Endometrium (tissue), 2 donors: ENCODE measurements around the gene DSCAM.

ENCODE experiments used
- FAIRE-seq: peaks from 2 replicates; lab custom pipeline; 2012; peaks lifted over from hg19 to GRCh38; lab: Jason Lieb, UNC
- donor health status: control.
- donor health status: control.

The DSCAM gene

GRCh38 chr21:40615505-40616376 is 231.2 kb downstream of the DSCAM start:
- FAIRE-seq: no peak

GRCh38 chr21:40613546-40614030 is 233.4 kb downstream of the DSCAM start:
- no peak for FAIRE-seq

DNA sequence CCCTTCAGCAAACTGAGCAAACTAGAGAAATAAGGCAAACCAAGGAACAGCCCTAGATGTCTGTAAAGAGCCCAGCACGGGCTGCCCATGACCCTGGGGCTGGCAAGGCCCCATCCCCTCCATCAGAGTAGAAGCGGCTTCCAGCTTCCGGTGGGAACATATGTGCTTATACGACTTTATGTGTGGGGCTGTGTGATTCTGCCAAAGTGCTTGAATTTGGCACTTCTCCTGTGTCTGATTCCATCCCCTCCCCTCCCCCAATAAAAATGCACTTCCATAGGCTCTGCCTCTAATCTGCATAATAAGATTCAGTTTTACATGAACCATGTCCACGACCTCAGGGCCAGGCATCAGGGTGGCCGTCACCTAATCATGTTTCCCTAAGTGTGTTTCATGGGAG is 236.6 kb downstream of the DSCAM start:
- FAIRE-seq: no peak

- no peak for FAIRE-seq
Measured at GRCh38 chr21:40606341-40606740, 240.6 kb downstream of the DSCAM start.

GRCh38 chr21:40605094-40605493 is 241.9 kb downstream of the DSCAM start:
- FAIRE-seq: no peak

DNA sequence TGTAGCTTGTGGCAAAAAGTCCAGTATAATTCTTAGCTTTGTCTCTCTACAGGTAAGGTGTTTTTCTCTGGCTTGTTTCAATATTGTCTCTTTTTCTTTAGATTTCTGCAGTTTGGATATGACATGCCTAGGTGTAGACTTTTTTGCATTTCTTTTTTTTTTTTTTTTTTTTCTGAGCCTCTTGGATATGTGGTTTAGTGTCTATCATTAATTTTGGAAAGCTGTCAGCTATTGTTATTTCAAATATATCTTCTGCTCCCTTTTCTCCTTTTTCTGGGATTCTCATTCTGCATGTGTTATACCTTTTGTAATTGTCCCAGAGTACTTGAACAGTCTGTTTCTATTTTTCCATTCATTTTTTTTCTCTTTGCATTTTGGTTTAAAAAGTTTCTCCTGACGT is 243.2 kb downstream of the DSCAM start:
- FAIRE-seq: no peak

- no peak for FAIRE-seq
Measured at GRCh38 chr21:40602080-40602479, 244.9 kb downstream of the DSCAM start.

DNA sequence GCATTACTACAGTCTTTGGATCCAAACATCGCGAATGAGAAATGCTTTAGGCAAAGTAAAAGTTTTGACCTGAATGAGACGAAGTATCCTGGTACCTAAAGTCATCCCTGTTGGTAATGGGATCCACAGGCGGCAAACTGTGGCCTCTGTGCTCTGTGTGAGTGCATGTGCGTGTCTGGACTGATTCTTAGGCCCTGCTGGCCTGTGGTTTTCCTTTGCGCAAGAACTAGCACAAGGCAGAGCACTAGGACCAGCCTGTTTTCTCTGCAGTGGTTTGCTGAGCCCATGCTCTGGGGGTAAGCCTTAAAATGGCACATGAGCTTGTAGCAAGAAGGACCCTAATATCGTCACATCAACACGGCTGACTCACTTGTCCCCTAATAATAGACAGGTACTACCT is 251.2 kb downstream of the DSCAM start:
- FAIRE-seq: no peak

- FAIRE-seq: no peak
Measured at GRCh38 chr21:40587736-40588346, 259.1 kb downstream of the DSCAM start.

DNA sequence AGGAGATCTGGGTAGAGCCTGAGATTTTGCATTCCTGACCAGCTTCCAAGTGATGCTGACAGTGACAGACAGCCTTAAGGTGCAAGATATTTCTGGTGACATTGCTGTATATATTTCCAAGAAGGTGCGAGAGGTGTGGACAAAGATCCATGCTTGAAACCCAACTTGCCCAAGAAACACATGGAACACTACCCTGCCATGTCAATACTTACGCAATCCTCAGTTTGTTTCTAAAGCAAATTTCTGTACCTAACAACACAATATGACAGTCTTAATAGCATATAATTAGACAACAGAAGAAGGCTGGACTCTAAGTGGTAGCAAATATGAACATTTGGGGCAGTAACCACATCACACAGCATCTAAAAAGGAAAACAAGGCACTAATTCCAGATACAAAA is 260.4 kb downstream of the DSCAM start:
- FAIRE-seq: no peak

GRCh38 chr21:40577285-40578043 is 269.5 kb downstream of the DSCAM start:
- no peak for FAIRE-seq

DNA sequence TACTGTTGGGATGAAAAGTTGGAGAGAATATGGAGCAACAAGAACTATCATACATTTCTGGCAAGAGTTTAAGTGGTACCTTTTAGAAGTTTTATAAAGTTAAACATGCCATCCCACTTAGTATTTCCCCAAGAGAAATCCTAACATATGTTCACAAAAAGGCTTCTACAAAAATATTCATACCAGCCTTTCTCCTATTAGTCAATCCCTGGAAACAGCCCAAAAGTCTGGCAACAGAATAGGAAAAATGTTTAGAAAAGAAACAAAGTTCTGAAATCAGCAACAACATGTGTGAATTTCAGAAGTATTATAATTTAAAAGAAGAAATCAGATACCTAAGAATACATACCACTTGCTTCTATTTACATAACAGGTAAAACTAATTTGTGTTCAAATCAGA is 271.0 kb downstream of the DSCAM start:
- no peak for FAIRE-seq

DNA sequence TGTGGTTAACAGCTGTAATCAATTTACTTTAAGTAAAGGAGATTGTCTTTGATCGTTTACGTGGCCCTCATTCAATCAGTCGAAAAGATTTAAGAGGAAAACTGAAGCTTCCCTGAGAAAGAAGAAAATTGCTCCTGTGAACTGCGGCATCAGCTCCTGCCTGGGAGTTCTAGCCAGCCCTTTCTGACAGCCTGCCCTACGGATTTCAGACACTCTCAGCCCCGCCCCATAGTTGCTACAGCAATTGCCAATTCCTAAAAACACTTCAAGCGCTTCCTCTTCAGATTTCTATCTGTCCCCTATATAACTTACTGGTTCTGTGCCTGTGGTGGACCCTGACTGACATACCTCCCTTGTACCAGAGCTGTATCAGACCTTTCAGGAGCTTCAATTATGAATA is 277.6 kb downstream of the DSCAM start:
- no peak for FAIRE-seq

DNA sequence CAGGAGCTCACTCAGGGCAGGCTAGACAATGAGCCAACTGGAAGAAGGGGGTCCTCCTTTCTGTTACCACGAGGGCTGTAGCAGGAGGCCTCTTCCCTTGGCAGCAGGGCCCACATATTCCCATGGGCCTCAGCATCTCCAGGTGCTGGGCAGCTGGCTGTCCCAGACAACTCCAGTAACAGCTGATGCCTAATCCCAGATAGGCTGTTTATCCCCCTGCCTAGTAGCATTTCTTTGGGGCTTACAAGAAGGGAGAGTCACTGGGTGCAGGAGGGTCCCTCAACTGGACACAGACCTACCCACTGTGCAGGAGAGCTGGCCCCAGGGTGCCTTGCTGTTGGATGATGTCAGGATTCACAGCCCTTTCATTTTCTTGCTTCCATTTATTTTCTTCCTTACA is 278.2 kb downstream of the DSCAM start:
- FAIRE-seq: no peak

- FAIRE-seq: no peak
Measured at GRCh38 chr21:40567501-40567900, 279.5 kb downstream of the DSCAM start.

DNA sequence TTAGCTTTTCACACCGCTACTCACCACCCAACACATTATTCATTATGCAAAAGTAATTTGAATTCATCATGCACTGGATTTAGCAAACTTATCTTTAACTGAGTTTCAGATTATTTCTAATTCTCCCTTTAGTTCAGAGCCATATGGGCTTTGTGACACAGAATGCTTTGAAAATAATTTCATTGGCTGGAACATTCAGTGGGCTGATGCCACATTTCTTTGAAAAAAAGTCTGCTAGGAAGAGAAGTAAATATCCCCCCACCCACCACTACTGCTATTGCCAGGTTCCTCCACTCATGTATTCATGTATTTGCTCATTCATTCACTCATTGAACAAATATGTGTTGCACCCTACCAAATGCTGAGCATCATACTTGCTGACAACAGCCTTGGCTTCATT is 280.5 kb downstream of the DSCAM start:
- no peak for FAIRE-seq

GRCh38 chr21:40564318-40564717 is 282.6 kb downstream of the DSCAM start:
- no peak for FAIRE-seq

- FAIRE-seq: no peak
Measured at GRCh38 chr21:40563900-40564299, 283.1 kb downstream of the DSCAM start.

- FAIRE-seq: no peak
Measured at GRCh38 chr21:40562242-40563002, 284.5 kb downstream of the DSCAM start.

- no peak for FAIRE-seq
Measured at GRCh38 chr21:40556442-40556968, 290.5 kb downstream of the DSCAM start.

DNA sequence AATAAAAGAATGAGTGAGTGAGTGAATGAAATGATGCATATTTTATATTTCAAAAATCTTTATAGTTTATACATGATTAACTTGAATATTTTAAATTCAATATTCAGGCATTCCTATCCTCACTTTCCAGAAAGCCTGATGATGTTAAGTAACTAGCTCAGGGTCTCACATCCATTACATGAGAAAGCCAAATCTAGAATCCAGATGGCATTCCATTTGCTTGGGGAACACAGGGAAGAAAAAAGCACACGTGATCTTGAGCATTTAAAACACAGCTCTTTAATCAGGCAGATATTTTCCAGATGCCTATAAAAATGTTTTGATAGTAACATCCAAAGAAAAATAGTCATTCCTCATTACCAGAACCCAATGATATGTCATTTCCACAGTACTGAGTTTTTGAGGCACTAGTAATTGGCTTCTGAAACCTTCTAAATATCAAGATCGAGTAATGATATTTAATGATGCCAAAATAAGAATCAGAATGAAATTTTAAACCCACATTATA is 291.9 kb downstream of the DSCAM start:
- peak; percentile 98 for FAIRE-seq

DNA sequence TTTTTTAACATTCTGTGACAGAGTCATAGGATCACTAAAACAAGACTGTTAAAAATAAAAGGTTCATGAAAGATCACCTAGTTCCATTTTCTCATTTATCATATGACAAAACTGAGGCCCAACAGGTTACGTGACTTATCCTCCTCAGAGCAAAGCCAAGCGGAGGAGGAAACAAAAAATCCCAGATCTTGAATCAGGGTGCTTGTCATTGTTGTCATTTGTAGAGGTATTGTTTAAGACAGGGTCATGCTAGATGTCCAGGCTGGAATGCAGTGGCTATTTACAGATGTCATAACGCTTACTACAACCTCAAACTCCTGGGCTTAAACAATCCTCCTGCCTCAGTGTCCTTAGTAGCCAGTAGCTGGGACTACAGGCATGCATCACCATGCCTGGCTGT is 293.2 kb downstream of the DSCAM start:
- FAIRE-seq: no peak
